ENCODE results near the gene PDLIM5.

The PDLIM5 gene

DNA sequence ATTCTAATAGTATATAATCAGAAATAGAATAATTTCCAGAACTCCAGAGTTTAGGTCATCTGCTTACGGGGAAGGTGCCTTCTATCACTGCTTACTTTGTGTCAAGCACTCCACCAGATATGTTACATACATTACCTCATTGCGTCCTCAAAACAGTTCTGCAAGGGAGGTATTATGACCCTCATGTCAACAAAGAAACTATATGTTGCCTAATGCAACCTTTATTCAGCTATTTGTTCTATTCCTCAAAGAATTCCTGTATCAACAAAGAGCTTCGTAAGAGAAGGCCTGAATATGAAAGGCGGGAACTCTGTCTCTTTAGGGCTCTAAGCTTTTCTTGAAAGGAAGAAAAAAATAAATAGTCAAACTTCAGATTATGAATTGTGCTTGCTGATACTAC is 114.7 kb downstream of the PDLIM5 start:
- no peak for DNase-seq

DNA sequence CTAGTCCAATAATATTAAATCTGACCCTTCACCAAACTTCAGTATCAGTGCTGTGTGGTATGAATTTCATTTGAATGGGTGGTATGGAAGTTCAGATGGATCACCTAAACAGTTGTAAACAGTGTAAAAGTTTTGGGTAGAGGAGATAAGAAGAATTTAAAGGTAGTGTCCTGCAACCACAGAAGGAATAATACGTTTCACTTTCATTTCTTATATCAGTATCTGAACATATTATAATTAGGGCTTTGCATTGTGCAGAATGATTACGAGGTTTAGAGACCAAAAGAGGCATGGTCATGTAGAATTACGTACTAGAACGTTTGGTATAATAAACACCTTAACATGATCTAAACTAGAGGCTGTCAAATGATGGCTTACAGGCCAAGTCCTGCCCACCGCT is 116.1 kb downstream of the PDLIM5 start:
- DNase-seq: no peak

DNA sequence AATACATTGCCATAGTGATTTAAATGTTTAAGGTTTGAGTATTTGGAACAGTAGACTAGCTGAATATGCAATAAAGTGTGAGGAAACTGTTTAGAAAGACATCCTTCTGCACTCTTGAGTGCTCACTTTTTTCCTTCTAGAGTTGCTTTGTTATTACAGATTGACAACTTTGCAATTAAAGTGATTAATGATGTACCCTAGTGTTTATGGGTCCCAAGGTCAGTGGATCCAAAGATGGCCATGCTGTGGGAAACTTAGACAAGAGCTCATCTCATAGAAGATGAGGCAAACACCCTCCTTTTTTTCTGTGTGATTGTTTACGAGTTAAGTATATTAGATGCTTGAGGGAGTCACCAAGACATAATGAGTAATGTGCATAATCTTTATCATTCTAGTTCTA is 118.8 kb downstream of the PDLIM5 start:
- DNase-seq: no peak

DNA sequence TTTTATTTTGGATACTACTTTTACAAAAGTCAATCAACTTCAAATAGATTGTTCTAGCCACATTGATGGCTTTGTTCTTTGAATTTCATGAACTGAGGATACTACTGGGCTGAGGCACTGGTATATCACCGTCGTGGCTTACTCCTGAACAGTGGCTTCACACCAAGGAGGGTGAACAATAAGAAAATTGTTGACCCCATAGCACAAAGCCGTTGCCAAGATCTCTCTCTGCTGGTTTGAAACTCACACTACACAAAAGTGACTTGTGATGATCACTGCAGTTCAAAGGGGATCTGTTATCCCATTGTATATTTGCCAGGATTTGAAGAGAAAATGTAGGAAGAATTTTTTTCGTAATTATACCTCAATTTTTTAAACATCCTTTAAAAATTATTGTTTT is 119.6 kb downstream of the PDLIM5 start:
- no peak for DNase-seq

DNA sequence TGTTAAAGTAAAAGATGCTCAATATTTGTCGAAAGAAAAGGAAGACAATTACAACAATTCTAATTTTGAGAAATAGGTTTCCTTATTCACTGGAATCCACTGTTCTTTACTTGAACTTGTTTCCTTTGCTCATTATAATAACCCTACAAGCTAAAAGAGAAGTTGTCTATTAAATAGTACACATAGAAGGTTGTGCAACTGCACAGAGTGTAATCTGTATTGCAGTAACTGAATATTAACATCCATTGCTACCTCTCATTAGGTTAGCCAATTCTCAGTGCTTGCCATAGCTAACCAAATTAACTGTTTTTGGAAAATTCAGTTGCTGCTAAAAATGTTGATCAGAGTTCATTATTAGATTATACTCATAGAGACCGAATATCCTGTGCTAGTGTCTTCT is 120.0 kb downstream of the PDLIM5 start:
- DNase-seq: no peak

DNA sequence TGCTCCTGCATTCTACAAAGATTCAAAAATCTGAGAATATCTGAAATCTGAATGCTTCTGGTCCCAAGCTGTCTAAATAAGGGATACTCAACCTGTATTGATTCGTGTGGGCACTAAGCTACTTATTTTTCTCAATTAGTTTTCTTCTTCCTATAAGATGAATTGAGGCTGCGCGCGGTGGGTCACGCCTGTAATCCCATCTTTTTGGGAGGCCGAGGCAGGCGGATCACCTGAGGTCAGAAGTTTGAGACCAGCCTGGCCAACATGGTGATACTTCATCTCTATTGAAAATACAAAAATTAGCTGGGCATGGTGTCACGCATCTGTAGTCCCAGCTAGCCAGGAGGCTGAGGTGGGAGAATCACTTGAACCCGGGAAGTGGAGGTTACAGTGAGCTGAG is 122.3 kb downstream of the PDLIM5 start:
- DNase-seq: no peak

DNA sequence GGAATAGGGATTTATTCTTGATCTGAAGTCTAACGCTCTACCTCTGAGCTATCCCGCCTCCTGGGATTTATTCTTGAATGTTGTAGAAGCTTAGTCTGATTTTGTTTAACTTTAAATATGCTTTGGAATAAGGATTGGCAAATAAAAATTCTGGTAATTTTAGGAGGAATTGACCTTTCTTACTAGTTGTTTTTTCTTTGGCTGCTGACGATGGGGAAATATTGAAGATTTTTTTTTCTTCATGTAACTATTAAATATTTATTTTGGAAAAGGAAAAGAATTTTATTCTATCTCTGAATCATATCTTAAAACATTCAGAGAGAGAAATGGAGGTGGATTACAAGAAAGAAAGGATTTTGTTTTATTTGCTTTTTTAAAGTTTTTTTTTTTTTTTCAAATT is 122.9 kb downstream of the PDLIM5 start:
- DNase-seq: no peak

DNA sequence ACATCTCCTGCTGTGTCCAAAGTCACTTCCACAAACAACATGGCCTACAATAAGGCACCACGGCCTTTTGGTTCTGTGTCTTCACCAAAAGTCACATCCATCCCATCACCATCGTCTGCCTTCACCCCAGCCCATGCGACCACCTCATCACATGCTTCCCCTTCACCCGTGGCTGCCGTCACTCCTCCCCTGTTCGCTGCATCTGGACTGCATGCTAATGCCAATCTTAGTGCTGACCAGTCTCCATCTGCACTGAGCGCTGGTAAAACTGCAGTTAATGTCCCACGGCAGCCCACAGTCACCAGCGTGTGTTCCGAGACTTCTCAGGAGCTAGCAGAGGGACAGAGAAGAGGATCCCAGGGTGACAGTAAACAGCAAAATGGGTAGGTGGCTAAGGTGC is 123.9 kb downstream of the PDLIM5 start:
- no peak for DNase-seq

DNA sequence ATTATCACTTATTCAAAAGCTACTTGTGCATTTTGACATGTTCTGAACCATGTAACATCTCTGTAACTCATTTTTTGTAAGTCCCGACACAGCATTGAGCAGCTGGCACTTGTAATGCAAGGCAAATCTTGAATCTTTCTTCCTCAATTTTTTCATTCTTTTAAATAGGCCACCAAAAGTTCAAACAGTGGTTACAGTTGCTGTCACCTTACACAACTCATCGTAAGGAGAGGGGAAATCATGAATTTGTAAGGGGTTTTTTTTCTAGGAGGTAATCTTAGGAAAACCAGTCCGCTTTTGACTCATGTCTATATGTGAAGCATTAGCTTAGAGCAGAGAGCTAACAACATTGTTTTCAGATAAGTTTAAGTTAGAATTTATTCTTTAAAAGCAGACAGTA is 124.5 kb downstream of the PDLIM5 start:
- DNase-seq: no peak

DNA sequence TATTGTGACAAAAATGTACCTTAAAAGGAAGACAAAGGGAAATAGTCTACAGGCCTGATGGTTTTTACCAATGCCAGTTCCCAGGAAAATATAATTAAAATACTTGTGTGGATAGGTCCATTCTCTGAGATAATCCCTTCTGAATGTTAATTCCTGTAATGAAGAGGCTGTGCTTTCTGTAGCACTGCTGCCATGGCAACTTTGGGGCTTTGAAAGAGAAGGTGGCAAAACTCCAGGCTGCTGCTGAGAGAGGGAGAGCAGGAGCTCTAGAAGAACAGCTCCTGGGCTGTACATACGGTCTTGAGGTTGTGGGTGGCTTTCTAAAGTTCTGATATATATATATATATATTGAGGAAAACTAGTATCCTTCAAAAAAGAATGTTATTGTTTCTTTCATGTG is 125.4 kb downstream of the PDLIM5 start:
- DNase-seq: no peak

DNA sequence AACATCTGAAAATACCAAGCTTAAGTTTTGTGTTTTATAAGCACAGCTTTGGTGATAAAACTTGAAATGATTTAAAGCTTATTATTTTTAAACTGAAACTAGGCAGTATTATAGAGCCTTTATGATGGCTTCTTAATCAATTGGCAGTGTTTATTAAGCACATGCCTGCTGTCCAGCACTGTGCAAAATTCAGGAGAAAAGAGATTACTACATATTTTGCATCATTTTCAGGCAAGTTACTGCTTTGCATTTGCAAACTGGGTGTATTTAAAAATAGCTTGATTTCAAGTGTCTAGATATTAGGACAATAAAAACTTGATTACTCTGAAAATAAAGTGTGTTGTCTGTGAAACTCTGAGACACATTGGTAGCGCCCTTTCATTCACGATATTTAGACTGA is 126.5 kb downstream of the PDLIM5 start:
- DNase-seq: no peak

DNA sequence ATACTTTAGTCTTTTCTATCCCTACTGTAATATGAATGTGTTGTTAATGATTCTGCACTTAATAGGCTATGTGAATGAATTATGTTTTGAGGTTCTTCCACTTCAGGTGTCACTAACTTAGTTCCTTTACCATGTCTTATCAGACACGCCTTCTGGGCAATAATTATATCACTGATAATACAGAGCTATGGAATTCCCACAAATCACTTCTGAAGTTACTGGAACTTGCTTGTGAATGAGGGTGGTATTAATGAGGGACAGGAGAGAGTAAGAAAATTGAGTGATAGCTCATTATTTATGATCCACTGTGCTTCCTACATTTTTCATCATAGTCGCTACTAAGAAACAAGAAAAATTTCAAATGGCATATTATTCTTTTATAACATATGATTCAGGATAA is 130.0 kb downstream of the PDLIM5 start:
- DNase-seq: no peak

DNA sequence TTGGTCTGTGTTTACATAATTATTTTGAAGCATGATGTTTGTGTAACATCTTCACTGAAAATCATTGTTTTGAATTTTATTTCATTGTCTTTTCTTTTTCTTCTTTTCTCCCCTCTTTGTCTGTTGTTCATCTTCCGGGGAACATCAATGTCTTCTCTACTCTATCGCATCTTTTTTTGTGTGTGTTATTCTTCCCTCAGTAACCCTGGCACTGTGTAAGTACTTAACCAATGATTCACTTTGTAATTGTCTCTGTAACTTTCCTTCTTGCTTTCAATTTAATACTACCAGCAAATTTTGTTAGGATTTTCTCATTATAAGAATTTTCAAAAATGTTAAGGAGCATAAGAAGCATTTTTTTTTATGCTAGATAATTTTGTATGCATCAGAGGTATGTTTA is 130.8 kb downstream of the PDLIM5 start:
- peak; percentile 33 for DNase-seq

DNA sequence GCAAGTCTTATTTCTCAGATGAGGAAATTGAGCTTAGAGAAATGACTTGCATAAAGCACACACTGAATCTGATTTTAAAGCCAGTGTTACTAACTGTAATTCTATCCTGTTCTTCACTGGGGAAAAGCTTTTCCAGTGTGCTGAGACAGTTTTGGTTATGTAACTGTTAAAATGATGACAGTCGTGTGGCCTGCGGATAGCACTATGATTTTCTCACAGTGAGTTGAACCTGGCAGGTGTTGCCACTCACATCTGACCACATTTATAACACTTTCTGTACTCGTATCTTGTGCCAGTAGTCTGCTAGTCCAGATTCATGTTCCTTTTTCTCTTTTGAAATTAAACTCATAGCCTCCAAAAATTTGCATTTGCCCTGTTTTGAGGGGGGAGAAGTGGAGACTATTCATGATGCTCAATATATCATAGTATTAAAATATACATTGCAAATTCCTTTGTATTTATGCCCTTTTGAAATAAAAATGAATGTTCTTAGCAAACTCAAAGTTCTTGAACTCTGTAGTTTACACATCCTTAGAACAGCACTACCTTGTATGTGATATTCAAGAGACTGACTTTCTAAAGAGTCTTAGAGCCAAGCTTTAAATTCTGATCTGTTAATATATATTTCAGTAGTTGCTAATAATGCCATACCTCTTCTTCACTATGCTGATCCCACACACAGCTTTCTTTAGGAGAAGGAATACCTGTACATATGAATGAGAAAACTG is 132.3 kb downstream of the PDLIM5 start:
- DNase-seq: no peak

DNA sequence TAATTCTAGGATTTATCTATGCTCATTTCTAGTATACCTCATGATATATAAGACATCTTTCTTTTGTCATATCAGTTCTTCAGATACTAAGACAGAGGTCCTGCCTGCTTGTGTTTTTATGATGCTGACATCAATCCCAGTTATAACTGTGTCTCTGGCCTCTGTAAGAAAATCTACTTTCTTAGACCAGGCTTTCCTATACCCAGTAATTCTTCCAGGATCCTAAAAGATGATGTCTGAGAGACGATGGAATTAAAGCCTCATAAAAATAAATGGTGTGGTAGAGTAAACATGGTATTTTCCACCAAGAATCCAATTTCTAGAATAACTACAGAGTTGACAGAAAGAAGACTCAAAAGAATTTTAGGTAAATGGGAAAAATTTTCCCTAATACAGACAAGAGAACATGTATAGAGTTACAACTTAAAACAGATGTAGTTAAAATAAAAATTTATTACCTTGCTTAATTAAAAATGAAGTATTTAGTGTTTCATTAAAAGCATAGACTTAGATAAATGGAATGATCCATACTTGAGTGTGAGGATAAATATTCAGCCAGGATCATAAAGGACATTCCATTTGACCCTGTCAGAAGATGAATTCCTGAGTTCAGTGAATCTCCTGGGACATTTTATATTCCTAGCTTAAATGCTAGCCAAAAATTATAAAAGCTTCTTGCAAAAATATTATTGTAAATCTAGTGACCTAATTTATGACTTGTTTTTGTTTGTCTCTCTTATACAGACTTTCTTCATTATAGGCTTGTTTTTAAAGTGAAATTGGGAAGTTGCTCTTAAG is 137.4 kb downstream of the PDLIM5 start:
- peak; percentile 43 for DNase-seq

DNA sequence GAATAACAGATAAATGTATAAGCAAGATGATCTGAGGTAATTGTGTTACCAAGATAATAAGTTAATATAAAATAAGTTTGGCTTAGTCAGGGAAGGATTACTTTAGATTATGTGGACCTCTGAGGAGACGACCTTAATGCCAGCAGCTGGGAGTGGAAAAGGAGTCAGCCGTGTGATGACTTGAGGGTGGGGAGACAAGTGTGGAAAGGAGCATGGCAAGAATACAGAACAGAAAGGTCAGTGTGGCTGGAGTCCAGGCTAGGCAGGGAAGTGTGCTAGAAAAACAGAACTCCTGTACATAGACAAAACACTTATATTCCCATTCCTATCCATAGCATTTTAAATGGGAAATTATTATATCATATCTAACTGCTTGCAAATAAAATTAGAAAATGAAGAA is 138.8 kb downstream of the PDLIM5 start:
- DNase-seq: no peak

DNA sequence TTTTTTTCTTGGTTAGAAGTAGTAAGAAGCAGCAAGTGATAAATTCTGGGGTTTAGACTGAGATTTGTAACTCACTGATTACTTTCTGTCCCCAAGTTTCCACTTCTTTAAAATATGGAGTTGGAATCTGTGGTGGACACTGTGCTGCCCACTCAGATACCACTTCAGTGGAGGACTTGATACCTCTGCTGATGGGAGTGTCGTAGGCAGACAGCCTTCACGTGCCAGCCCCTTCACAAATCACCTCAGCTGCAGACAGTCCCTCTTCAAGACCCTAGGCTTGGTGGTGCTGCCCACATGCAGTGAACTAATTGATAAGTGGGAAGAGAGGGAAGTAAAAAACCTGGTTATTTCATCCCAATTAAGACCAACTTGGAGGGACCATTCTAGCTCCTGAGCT is 139.5 kb downstream of the PDLIM5 start:
- no peak for DNase-seq

DNA sequence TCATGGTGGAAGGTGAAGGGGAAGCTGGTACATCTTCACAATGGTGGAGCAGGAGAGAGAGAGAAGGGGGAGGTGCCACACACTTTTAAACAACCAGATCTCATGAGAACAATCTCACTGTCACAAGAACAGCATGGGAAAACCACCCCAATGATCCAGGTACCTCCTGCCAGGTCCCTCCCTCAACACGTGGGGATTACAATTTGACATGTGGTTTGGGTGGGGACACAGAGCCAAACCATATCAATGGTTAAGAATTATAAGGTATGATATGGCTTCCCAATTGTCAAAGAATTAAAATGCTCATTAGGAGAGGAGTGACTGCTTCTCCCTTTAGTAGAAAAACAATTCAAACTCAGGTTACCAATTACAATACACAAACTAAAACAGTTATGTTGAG is 143.3 kb downstream of the PDLIM5 start:
- DNase-seq: no peak

DNA sequence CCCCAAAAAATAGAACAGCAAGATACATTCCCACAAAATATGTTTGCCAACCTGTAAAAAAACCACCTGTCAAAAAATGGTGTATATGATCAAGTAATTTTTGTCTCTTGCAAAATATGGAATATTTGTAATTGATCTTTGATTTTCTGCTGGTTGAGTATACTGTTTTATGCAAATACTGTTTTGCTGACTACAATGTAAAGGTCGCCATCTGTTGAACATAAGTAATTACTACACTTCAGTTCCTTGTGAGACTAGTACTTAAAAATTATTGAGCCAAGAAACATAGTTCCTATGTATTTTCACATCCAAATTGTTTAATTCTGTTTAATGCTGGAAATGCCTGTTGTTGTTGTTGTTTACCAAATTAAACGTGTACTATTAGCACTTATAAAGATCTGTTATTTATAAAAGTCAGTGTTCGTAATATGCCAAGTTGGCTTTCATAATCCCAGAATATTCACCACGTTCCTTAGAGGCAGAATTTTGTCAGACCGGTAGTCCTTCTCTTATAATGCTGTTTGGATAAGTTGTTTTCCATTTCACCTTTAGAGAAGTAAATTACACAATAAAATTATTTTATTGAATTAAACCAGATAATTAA is 144.2 kb downstream of the PDLIM5 start:
- peak; percentile 19 for DNase-seq

DNA sequence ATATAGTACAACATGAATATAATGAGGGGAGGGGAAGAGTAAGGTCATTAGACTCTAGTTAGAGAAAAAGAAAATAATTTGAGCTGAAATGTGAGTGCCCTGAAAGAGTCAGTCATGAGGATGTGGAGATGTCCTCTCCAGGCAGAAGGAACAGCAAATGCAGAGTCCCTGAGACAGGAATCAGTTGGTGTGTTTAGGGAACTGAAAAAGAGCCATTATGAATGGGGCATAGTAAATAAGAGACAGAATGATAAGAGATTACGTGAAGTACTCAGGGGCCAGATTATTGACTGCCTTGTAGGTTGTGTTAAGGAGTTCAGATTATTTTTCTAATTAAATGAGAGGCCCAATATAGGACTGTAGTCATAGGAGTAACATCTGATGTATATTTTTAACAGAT is 147.0 kb downstream of the PDLIM5 start:
- no peak for DNase-seq

DNA sequence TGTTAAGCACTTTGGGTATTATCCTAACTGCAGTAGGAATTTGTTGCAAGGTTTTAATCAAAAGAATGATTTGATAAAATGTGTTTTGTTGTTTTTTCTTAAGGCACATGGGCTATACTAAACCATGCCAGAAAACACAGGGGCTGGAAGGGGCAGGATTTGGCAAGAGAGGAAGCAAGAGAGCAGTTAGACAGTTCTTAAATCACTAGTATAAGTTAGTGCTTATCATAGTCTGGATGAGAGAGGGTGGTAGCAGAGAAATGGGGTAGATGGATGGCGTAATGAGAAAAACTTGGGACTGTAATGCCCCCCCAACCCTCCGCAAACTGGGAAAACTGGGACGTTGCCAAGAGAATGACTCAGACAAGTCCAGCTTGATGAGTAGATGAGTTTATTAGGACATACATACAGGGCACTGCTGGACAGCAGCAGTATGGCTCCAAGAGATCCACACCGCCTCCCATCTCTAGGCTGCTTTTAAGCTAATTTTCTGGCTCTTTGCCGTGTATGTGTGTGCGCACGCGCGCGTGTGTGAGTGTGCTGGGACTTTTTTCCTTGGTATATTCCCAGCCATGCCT is 151.5 kb downstream of the PDLIM5 start:
- peak; percentile 38 for DNase-seq

DNA sequence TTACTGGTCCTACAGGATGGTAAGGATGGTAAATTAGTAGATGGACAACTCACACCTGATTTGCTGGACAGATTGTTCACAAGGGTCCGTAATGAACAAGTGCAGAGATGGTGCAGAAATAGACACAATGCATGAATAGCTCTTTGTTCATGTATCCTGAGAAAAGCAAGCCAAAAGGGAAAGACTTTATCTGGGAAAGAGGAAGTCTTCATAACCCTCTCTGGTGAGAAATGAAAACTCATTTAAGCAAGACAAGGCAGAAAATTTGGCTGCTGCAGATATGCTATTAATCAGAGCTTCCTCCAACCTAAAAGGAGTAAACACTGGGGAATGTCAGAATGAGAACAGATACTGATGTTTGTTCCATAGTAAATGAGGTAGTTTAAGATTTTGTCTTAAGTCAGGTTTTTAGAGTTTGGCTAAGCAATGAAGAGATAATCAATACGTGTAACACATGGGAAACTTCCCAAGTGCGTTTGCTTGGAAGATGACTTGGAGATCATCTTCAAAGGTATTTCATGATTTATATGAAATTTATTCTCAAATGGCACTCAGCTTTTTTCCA is 153.6 kb downstream of the PDLIM5 start:
- DNase-seq: no peak

DNA sequence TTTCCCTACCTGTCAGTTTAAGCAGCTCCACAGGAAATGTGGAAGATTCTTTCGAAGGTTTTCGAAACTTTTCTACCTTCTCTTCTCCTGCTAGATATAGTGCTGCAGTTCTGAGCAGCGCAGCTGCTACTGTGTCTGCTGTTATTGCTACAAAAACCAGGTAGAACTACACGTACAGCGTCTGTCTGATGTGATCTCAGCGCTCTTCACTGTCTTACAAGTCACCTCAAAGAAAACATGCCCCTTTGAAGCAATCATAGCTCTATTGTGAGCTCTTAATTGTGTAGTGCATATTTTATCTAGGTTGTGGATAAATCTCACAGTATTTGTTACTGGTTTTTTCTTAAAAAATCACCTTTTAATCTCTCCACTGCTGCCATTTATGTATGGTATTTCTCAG is 158.4 kb downstream of the PDLIM5 start:
- no peak for DNase-seq

DNA sequence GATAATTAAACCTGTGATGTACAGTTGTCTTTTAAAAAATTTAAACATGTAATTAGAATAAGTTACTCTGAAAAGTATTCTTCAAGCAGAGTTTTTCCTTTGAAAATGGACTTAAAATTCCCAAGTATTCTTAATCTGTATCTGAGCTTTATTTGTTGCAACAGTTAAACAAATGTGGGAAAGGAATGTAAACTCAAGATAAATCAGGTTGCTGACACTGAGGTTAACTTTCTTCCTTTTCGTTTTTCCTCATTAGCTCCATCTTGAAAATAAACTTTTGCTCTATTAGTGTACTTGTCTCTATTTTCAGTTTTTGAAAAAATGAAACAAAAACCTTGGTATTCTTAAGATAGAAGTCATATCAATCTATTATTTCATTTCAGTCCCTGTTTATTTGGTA is 161.5 kb downstream of the PDLIM5 start:
- no peak for DNase-seq

Data from HCEC 1CT (cell line).